GM13977 (cell line): ENCODE results near the gene MBP.

Source experiments
- DNase-seq: peaks from one replicate; pipeline ENCODE4 v3.0.0; 2012; ENCODE audit warnings: low spot score
- CTCF ChIP-seq: IDR thresholded peaks from 2 replicates; pipeline ENCODE4 v1.5.1; 2012; ENCODE audit warnings: mild to moderate bottlenecking, control low read depth; ENCODE audit not compliant: insufficient read depth; ENCODE audit errors: extremely low read depth, missing control alignments
- in situ Hi-C: fragments of 300-500 bp; cut with MboI; formaldehyde crosslinking; loops from one replicate; pipeline ENCODE4 v1.12.0; 2022; ENCODE audit warnings: low sequenced_read_pairs, low pct_unique_long_range_greater_than_20kb, mixed read lengths, inconsistent platforms; ENCODE audit not compliant: unreplicated experiment

Gene MBP

GRCh38 chr18:76963936-76964335, 168.6 kb downstream of the MBP start:
- no peak for TF ChIP-seq CTCF
- in situ Hi-C loops = no loop called here
- no peak for DNase-seq

- DNase-seq = no peak
- TF ChIP-seq CTCF = no peak
- in situ Hi-C loops = no loop called here
Measured at GRCh38 chr18:76962851-76963250, 169.7 kb downstream of the MBP start.

GRCh38 chr18:76960528-76961035, 172.0 kb downstream of the MBP start:
- TF ChIP-seq CTCF = peak; percentile 10
- in situ Hi-C loops = no loop called here
- DNase-seq = no peak

- no peak for DNase-seq
Measured at GRCh38 chr18:76959605-76960004, 173.0 kb downstream of the MBP start.

GRCh38 chr18:76958692-76959341, 173.8 kb downstream of the MBP start:
- no peak for DNase-seq
- TF ChIP-seq CTCF = no peak
- in situ Hi-C loops = no loop called here

More at GRCh38 chr18:76959605-76960004, 173.0 kb downstream of the MBP start:
- in situ Hi-C loops = no loop called here
- TF ChIP-seq CTCF = no peak

GRCh38 chr18:76957384-76958355, 174.9 kb downstream of the MBP start:
- TF ChIP-seq CTCF = no peak
- in situ Hi-C loops = no loop called here
- no peak for DNase-seq
